CD4-positive, alpha-beta T cell treated with Interleukin-4 for 1 hour (primary cell): ENCODE results near the gene MYH7B.

Experiments used
- DNase-seq, 2 donors: peaks; one replicate each; pipeline ENCODE4 v3.0.0-alpha.2; 2020 to 2022

MYH7B gene

DNA sequence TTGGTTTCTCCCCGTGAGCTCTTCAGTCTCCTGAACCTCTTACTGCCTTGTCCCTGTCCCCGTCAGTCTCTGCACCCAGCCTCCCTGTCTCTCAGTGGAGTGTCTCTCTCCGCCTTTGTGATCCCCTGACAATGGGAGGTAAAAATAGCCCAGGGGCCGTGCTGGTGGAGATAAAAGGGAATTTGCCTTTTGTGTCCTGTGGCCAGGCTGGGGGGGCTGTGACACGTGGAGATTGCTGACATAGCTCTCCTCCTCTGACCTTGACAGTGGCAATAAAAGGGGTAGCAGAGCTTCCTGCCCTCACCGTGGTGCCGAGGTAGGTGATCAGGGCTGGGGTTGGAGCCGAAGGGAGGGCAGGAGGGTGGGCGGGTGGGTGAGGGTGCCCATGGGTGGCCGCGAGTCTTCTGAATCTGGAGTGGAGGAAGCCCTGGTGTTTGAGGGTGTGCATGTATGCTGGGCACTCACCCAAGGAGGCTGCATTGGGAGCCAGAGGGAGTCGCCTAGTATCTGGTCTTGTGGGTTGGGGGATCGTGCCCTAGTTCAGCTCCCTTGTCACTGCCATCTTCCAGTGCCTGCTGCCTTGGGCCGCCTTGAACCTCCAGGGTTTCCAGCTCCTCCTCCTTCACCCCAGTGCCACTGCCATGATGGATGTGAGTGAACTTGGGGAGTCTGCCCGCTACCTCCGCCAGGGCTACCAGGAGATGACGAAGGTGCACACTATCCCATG is 21.9 kb downstream of the MYH7B start:
- DNase-seq = no peak

DNA sequence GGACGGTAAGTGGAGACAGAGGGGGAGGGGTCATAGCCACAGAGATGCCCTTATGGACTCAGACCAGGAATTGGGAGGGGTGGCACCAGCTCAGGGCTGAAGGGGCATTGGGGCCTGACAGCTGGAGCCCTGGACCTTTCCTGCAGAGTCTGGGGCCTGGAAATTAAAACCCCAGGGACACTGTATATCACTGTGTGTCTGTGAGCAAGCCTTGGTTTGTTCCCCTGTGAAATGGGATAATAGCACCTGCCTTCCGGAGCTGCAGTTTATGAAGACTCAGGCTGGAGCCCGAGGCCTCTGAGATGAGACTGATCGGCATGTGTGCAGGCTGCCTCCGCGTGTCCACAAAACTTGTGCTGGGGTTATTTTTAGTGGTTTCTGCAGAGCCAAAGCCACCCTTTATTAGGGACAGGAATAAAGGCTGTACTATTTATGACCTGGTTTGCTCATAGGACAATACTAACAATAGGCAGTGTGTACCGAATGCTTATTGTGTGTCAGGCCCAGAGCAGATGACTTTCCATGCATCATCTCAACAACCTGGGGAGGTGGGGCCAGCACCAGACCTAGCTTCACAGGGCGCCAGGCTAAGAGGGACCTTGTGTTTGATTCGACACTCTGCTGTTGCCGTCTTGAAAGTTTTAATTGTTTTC is 22.6 kb downstream of the MYH7B start:
- DNase-seq = no peak

DNA sequence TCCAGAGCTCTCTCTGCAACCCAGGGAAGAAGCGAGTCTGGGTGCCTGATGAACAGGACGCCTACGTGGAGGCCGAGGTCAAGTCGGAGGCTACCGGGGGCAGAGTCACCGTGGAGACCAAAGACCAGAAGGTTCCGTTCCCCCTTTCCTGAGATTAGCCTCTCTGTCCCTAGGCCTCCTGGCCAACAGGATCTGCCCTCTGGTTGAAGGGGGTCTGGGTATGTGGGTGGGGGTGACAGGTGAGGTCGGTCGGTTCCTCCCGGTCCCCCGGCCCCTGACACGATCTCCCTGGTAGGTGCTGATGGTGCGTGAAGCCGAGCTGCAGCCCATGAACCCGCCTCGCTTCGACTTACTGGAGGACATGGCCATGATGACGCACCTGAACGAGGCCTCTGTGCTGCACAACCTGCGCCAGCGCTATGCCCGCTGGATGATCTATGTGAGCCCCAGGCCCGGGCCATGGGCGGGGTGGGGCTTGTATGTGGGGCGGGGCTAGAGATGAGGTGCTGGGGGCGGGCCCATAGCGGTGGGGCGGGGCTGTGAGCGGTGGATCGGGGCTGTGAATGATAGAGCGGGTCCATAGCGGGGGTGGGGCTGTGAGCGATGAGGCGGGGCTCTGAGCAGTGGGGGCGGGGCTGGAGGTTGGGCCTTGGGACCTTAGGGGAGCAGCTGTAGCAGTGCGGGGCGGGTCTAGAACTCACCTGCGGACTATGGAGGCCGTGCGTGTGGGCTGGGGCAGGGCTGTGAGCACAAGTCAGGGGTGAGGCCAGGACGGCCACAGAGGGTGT is 23.9 kb downstream of the MYH7B start:
- no peak for DNase-seq

DNA sequence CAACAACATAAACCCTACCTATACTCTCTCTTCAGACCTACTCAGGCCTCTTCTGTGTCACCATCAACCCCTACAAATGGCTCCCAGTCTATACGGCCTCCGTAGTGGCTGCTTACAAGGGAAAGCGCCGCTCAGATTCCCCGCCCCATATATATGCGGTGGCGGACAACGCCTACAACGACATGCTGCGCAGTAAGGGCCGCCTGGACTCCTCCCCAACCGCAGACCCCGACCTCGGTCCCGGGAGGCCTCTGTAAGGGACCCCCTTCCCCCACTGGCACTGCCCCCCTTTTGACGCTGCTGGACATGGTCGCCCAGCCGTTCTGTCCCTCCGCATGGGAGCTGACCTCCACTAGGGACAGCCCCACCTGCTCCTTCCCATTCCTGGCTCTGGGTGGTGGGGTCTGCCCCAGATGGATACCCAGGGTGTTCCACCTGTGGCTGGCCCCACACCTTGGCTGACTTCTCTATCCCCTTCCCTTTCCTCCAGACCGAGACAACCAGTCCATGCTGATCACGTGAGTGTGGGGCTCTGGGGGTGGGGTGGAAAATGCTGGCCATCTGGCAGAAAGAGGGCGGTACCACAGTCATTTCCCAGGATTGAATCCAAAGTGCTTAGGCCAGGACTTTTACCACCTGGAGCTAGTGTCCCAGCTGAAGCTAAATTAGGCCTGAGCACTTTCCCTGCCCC is 25.0 kb downstream of the MYH7B start:
- DNase-seq = no peak

DNA sequence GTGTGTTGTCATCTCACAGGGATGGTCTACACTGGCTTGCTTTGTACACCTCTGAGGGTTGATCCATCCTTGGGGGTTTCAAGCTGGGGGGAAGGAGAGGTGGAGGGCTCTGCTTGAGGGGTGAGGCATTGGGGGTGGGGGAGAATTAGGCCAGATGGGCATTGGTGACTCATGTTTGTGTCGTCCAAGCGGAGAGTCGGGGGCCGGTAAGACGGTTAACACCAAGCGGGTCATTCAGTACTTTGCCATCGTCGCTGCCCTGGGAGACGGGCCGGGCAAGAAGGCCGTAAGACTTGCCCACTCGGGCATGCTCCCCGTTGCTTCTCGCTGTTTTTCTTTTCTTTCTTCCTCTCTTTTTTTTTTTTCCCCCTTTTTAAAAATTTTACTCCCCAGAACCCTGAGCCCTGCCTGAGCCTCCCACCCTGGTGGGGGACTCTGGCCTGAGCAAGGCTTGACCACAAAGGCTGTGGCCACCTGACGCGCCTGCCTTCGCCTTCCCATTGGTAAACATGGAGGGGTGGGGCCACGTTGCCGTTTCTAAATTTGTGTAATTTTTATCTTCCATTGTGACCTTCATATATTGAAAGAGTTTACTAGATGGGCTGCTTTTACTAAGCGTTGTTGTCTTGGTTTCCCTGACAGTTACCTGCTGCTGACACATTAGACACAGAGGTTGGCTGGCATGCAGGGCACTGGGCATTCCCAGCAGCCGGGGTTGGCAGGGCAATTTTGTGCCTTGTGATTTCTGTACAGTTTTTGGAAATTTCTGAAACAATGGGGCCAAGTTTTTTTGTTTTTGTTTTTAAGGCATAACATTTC is 26.8 kb downstream of the MYH7B start:
- no peak for DNase-seq

DNA sequence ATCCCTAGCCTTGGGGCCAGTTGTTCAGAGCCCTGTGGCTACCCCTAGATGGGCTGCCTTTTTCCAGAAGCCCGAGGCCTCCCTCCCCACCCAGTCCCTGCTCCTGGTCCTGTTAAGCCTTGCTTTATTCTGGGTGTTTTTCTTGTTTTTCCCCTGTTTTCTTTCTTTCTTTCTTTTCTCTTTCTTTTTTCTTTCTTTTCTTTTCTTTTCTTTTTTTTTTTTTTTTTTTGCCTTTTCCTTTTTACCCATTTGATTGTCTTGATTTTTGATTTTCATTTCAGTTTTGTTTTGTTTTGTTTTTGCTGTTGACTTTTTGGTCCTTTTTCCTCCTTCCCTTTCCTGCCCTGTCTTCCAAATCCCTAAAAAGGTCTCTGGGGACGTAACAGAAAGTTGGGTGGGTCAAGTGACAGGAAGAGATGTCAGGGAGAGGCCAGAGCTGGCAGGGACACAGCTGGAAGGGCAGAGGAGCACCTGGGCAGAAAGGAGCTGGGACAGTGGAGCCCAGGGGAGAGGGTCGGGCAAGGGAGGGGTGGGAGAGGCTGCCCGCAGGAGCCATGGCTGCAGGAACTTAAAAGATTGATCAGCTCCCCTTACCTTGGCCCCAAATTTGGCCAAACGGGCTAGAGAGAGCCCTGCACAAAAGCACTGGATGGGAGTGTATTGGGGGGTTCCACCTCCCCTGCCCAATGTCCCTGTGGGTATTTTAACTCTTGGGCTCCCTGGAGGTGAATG is 27.6 kb downstream of the MYH7B start:
- DNase-seq = no peak

DNA sequence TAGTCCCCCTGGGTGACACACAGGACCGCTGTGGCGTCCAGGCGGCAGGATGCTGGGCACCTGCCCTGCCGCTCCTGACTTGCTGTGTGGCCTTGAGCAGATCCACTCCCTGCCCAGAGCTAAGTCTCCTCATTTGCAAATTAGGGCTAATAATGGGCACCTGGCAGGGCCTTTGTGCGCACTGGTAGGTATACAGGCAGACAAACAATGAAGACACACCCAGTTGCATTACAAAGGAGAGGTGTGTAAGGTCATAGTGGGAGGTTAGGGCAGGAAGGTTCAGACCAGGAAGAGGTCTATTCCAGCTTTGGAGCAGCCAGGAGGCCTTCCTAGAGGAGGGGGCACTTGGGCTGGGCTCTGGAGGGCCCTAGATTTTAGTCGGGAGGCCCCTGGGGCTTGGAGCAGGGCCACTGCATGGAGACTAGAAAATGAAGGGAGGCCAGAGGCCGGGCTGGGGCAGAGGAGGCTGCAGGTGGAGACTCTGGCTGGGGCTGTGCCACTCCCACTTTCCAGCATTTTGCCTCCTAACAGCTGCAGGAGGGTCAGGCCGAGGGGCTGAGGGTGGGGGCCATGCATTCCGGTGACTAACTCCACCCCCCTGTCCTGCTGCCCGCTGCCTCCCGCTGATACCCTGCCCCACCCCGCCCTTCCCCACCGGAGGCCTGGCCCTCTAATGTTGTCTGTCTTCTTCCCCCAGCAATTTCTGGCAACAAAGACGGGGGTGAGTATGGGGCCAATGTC is 28.5 kb downstream of the MYH7B start:
- no peak for DNase-seq

DNA sequence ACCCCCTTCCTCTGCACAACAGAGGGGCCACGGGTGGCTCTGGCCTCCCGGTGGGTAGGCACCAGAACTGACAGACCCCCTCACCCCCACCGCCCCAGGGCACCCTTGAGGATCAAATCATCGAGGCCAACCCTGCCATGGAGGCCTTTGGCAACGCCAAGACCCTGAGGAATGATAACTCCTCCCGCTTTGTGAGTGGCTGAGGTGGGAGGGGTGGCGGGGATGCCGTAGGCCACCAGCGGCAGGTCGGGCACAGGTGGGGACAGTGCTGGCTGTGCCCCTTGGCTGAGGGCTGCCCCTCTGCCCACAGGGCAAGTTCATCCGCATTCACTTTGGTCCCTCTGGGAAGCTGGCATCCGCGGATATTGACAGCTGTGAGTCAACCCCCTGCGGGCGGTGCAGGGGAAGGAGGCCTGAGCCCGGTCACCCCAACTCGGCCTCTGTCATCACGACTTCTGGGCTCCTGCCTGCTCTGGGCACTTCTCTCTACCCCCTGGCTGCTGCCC is 29.1 kb downstream of the MYH7B start:
- DNase-seq = no peak

DNA sequence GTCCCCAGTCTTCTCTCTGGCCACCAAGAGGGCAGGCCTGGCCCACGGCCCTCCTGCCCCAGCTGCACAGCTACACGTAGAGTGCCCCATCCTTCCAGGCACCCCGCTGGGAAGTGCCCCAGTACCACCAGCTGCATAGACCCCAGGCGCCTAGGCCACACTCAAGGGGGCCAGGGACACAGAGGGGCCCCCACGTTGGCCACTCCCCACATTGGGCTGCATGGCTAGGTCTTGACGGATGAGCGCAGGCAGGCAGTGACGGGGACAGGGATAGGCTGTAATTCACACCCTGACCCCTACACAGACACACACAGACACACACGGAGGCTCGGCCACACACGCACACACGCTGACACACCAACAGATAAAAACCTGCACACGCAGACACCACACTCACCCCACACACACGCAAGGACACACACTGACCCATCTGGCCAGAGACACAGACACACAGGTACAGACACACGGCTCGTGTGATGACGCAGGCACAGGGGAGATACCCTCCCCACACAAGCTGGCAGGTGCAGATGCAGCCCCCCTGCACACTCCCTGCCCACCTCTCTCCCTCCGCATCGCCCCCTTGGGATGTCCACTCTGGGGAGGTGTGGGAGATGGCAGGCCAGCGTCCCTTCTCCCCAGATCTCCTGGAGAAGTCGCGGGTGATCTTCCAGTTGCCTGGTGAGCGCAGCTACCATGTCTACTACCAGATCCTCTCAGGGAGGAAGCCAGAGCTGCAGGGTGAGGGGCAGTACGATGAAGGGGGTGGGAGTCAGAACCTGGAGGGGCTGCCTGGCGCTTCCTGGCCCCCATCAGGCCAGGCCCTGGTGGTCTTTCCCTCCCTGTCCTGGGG is 30.0 kb downstream of the MYH7B start:
- no peak for DNase-seq

DNA sequence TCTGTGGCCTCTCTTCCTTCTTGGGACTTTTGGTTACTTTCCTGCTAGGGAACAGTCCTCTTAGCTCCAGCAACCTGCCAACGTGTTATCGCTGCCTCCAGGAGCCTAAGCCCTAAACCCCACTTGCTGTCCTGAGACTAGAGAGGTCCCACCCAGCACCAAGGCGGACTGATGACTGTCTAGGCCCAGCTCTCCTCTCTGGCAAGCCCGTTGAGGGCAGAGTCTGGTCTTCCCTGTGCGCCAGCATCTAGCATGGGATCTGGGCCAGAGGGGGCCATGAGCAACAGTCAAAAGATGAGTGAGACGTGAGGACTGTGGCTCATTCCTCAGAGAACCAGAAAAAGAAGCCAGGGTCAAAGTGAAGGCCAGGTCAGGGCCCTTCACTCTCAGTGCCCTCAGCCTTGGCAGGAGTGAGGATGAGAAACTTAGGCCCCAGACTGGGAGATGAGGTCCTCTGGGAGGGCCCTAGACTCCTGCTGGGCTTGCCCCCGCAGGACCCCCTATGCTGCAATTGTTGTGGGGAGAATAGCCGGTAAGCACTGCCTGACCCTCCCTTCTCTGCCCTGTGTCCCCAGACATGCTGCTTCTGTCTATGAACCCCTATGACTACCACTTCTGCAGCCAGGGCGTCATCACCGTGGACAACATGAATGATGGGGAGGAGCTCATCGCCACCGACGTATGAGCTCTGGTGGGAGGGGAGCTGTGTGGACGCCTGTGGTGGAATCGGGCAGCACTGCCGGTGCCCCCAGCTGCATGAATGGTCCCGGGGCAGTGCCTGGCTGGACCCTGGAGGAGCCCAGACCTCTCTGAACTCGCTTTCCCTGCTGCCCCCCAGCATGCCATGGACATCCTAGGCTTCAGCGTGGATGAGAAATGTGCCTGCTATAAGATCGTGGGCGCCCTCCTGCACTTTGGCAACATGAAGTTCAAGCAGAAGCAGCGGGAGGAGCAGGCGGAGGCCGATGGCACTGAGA is 30.9 kb downstream of the MYH7B start:
- no peak for DNase-seq

DNA sequence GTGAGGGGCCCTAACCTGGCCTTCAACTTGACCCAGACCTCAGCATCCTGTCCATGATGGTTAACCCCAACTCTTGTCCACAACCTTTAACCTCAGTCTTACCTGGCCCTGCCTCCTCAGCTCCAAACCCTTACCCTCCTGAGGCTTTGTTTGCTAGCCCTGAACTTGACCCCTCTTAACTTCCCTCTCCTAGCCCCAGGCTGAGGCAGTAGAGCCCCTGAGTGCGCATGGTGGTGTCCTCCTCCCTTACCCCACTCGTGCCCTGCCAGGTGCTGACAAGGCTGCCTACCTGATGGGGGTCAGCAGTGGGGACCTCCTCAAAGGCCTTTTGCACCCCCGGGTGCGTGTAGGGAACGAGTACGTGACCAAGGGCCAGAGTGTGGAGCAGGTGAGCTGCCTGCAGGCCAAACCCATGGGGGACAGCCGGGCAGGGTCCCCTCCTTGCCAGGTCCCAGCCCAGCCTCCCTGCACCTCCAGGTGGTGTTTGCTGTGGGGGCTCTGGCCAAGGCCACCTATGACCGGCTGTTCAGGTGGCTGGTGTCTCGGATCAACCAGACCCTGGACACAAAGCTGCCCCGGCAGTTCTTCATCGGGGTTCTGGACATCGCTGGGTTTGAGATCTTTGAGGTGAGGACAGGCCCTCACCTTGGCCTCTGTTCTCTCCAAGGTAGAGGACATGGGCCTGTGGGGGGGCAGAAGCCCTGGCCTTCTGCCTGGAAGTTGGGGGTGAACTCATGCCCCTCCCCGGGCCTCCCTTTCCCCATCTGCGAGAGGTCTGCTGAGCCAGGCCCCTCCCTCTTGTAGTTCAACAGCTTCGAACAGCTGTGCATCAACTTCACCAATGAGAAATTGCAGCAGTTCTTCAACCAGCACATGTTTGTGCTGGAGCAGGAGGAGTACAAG is 31.9 kb downstream of the MYH7B start:
- no peak for DNase-seq

DNA sequence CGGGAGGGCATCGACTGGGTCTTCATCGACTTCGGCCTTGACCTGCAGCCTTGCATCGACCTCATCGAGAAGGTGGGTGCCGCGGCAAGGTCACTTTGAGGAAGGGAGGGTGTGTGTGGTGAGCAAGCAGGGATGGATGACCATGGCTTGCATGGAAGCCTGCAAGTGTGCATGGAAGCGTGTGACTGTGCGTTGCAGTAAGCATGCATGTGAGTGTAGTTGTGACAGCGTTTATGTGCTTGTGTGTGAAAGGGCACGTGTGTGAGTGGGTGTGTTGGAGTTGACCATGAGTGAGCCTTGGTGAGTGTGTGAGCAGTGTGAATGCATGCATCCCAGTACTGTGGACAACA is 32.5 kb downstream of the MYH7B start:
- no peak for DNase-seq

DNA sequence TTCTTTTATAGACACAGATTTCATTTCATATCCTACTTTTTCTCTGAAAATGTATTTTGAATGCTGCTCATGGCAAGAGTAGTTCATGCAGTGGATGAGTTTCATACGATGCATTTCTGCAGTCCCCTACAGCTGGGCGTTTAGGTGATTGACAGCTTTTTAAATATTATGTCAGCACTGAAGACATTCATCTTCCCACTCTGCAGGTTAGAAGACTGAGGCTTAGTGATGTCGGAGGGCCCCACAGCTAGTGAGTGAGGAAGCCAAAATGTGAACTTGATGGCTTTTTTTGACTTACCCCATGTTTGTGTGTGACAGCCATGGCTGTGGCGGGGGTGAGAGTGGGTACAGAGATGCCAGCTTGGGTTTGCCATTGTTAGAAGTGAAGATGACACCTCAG is 33.5 kb downstream of the MYH7B start:
- DNase-seq = no peak

DNA sequence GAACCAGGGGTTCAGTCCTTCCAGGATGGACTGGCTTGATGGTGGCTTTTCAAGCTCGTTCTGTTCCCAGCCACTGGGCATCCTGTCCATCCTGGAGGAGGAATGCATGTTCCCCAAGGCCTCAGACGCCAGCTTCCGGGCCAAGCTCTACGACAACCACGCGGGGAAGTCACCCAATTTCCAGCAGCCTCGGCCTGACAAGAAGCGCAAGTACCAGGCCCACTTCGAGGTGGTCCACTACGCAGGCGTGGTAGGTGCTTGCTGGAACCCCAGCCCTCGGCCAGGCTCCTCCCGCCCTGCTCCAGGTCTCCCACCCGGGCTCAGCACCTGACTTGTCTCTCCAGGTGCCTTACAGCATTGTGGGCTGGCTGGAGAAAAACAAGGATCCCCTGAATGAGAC is 34.0 kb downstream of the MYH7B start:
- DNase-seq = no peak

DNA sequence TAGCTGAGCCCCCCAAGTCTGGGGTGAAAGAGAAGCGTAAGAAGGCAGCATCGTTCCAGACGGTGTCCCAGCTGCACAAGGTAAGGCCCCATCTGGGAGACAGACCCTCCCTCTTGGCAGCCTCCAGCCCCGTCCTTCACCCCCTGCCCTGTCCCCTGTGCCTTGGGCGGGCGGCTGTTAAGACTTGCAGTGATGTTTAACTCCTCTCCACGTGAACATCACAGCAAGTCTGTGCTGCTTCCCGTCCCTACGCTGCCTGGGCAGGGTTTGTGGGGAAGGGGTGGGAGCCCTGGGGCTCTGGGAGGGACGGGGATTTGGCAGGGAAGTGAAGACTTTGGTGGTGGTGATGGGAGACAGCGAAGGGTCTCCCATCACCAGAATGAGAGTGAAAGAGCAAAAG is 34.6 kb downstream of the MYH7B start:
- no peak for DNase-seq

DNA sequence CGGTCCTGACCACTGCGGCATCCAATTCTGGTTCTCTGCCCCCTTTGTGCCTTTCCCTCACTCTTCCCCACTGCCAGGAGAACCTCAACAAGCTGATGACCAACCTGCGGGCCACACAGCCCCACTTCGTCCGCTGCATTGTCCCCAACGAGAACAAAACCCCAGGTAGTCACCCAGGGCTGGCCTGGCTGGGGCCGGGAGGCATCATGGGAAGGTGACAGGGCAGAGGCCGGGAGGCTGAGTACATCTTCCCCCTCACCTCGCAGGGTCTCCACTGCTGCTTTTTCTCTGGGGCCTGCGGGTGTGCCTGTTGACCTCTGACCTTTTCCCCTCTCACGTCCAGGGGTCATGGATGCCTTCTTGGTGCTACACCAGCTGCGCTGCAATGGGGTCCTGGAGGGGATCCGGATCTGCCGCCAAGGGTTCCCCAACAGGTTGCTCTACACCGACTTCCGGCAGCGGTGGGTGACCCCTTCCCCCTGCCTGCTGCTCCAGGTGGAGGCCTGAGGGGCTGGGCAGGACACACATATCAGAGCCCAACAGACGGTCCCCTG is 35.1 kb downstream of the MYH7B start:
- DNase-seq = no peak

DNA sequence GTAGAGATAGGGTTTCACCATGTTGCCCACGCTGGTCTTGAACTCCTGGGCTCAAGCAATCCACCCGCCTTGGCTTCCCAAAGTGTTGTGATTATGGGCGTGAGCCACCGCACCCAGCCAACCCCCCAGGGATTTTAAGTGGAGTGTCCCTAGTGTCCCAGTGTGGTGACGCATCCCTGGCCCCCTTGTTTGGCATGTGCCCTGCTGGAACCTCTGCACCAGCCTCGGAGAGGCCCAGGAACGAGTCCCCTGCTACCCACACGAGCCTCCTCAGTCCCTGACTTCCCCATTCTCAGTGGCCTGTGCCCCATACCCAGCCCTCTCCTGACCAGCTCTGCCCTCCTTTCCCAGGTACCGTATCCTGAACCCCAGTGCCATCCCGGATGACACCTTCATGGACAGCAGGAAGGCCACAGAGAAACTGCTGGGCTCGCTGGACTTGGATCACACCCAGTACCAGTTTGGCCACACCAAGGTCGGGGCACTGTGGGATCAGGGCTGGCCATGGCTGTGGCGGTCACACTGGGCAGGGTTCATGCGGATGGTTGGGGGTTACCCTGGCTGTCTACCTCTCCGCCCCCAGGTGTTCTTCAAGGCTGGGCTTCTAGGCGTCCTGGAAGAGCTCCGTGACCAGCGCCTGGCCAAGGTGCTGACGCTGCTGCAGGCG is 37.2 kb downstream of the MYH7B start:
- DNase-seq = no peak
